ENCODE data around the gene CAB39.
A peak's percentile ranks its signal among the peaks of the same experiment; 100 is the strongest.

Gene CAB39

DNA sequence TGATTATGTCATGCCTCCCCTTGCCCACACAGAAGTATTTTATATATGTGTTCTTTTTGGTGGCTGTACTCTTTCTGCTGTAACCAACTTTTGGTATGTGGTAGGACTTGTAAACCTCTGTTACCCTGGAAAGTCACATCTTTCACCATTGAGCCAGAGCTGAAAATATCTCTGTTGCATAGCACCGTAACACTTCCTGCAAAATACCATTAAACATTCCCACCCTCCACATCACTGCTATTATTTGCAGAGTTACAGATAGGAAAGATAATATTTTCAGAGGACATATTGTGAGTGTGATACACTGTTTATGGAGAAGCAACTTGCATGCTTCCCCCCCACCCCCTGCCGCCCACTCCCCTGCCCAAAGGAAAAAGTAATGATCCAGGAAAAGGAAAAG, 44.8 kb downstream of the CAB39 start:
- ATAC-seq (peak; percentile 14), DNase-seq (no peak)

DNA sequence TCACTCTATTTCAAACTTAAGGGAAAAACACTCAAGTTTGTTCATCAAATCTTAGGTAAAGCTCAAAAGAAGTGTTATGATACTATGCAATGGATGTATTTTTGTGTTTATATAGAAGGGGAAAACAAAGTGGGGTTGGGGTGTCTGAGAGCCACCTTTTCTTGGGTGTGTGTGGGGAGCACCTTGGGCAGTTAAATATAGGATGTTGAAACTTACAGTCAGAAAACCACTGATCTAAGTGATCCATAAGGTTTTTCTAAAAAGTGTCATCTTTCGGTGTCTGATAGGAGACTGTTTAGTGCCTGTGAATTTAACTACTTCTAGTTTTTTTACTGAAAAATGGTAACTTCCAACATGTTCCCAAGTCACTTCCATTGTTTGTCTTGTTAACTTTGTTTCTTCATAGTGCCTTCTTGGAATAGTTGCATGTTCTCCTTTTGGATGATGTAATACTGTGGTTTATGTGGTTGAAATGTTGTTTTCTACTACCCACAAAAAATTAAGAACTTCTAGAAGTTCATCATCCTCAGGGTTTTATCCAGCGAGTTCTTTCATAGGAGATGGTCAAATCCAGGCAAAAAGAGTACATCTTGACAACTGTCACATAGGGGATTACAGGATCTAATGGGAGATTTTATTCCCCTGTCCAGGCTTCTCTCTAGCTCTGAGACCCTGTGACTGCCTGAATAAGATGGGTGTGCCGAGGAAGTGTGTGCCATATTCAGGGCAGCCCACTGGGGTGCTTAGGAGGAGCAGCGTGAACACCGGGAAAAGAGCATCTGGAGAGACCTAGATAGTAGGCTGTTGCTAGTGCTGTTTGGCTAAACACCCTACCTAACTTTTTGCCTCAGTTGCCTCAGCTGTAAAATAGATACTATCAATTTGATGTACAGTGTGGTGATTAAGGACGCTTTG, 46.2 kb downstream of the CAB39 start:
- no peak for ATAC-seq
- DNase-seq, result no peak

DNA sequence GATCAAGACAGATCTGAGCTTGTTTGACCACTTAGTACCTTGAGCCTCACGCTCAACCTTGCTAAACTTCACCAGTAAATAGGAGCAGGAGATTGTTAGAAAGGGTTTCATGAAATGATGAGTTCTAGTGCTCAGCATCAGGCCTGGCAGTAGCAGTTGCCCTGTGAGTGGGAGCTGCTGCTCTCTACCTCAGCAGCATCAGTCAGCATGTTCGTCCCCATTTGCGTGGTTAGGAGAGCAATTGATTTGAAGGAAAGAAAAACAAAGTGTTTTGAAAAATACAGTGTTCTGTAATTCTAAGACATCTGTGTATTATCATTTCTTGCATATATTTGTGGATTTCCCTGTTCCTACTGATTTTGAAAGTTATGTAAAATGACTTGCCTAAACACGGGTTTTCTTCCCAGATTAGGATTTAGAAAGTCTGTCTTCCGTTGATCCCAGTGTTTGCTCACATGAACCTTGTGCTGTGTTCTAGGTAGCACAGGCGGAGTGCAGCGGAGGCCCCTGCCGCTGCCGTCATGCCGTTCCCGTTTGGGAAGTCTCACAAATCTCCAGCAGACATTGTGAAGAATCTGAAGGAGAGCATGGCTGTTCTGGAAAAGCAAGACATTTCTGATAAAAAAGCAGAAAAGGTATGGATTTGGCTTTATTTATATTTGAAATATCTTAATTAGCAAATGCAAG, 47.0 kb downstream of the CAB39 start:
- ATAC-seq (no peak), DNase-seq (no peak)

DNA sequence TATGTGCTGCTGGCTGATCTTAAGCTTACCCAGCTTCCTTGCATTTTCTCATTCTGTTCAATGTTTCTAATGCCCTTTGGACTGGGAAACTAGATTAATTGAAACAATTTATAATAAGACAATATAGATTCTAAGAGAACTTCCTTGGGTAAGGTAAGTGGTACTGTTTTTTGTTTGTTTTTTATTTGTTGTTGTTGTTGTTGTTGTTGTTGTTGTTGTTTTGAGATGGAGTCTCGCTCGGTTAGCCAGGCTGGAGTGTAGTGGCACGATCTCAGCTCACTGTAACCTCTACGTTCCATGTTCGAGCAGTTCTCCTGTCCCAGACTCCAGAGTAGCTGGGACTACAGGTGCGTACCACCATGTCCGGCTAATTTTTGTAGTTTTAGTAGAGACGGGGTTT, 49.1 kb downstream of the CAB39 start:
- DNase-seq, result no peak

DNA sequence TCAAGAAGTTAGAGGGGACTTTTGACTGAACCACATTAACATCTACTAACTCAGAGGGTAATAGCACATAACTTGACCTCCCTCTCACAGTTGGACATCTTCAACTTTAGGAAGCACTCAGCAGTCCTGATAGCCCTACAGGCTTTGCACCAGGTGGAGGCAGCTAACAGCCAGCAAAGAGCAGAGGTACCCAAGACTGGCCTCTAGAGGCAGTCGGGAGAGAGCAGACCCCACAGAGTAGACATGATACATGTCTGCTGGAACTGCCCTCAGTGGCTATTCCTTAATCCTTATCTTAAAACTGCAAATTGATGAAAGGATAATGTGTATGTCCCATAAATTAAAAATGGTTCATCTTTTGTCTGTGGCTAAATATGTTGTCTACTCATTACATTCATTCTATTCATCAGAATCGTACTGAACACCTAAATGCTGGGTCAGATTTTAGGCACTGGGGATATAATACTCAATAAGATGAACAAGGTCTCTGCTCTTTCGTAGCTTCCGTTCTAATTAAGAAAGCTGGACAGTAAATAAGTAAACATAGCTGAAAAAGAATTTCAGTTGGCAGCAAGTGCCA, 49.8 kb downstream of the CAB39 start:
- peak; percentile 39 for DNase-seq
- peak; percentile 80 for ATAC-seq

More for the DNA sequence above, 49.1 kb downstream of the CAB39 start:
- no peak for ATAC-seq

DNA sequence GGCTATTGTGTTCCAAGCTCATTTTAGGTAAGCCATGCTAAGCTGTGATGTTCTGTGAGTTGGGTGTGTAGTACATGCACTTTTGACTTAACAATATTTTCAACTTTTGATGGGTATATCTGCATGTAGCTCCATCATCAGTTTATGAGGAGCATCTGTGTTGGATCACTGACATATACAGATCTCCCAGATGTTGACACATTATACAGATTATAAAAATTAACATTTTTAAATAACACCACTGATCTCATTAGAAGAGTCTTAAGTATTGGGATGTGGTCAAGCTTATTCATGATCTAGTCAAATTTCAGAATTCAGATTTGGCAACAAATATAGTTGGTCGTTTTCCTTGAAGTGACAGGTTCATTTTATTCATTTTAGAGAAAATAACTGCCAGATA, 51.7 kb downstream of the CAB39 start:
- DNase-seq (no peak), ATAC-seq (no peak)

DNA sequence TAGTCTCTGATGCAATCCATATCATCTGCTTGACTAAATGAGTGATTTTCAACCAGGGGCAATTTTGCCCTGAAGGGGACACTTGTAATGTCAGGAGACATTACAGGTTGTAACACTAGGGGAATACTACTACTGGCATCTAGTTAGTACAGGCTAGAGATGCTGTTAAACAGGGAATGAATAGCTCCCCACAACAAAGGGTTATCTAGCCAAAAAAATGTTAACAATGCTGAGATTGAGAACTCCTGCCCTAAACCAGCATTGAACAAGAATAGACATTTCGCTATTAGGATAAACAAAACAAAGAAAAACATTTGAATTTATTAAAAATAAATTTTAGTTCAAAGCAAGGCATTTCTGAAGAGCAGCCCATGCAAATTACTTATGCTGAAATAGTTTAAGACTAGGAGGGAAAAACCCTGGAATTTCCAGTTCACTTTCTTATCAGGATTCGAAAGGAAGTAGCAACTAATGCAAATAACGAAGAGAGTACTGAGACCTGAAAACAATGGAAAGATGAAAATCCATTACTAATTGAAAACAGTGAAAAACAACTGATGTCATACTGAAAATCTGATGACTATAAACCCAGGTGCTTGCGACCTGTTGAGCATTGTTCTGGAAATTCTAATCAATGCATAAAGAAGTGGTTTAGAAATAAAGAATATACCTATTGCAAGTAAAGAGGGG, 53.1 kb downstream of the CAB39 start:
- no peak for DNase-seq
- peak; percentile 48 for ATAC-seq

DNA sequence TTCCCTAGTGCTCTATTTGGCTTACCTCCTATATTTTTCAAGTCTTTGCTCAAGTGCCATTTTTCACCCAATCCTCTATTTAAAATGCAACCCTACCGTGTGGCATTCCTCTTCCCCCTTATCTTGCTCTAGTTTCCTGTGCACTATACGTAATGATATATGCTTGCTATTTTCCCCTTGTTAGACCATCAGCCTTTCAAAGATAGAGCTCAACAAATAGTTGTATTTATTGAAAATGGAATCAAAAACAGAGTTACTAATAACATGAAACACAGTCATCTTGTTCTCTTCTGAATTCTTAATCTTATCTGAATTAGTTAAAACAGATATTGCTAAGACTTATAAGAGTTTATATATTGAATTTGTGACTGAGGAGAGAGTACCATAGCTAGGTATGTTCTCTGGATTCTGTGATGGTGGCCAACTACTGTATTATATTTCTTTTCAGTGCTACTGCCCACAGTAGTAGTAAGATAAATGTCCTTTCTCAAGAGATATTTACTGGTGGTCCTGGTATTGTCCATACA, 55.3 kb downstream of the CAB39 start:
- DNase-seq (no peak), ATAC-seq (no peak)

DNA sequence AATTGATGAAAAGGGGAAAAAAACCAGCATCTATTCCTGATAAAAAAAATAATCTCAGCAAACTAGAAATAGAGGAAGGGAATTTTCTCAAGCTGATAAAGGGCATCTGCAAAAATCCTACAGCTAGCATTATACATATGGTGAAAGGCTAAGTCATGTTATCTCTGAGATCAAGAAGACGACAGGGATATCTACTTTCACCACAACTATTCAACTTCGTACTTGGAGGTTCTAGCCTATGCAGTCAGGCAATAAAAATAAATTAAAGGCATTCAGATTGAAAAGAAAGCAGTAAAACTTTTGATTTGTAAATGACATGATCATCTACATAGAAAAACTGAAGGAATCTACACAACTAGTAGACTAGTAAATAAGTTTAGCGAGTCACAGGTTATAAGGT, 58.2 kb downstream of the CAB39 start:
- DNase-seq (no peak), ATAC-seq (no peak)

DNA sequence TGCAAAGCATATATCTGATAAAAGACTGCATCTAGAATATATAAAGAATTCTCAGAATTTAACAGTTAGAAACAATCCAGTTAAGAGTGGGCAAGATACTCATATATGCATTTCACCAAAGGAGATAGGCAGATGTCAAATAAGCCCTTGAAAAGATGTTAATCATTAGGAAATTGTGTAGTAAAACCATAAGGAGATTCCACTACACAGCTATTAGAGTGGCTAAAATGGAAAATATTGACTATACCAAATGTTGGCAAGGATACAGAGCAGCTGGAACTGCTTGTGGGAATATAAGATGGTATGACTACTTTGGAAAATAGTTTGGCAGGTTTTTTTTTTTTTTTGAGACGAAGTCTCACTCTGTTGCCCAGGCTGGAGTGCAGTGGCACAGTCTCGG, 59.5 kb downstream of the CAB39 start:
- DNase-seq (no peak), ATAC-seq (no peak)

DNA sequence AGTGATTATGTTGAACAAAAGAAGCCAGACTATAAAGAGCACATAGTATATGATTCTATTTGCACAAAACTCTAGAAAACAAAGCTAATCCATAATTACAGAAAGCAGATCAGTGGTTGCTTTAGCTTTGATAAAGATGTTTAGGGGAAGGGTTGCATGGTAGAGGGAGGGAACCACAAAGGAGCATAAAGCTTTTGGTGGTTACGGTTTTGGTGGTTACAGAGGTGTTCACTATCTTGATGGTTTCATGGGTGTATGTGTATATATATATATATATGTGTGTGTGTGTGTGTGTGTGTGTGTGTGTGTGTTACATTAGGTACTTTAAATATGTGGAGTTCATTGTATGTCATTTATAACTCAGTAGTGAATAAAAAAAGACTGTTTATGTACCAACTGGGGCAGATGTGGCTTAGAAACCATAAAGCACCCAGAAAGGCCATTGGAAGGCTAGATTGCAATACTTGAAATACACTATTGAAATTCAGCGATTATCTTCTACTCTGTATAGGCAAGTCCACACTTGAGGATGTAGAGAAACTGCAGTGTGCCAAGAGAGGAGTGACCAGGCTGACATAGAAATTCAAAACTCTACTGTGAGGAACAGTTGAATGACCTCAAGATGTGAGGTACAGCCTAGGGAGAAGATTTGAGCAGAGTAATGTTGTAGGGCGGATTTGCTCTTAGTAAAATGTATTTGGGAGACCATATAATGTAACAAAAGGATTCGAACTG, 60.6 kb downstream of the CAB39 start:
- DNase-seq (no peak), ATAC-seq (no peak)

DNA sequence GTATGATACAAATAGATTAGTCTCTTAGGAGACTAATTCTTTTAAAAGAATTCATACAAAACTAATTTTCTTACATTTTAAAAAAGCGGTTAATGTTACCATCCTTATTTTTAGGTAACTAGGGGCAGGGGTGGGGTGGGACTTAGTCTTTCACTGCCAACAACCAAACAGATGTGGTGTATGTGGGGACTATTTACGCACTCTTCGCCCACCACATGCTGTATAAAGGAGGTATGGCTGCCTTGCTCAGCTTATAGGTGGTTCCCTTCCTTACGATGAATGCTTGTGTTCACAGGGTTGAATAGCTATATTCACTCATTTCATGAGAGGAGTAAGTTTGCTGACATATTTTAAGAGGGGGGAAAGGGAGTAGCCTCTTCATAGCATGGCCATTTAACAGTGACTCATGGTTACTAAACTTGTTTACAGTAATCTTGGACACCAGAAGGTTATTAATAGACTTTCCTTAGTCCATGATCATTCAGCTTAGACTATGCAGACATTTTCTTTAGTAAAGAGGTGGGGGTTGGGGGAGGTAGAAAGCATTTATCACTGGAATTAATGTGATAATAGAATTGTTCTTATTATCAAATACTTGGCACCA, 61.8 kb downstream of the CAB39 start:
- DNase-seq (no peak), ATAC-seq (no peak)

DNA sequence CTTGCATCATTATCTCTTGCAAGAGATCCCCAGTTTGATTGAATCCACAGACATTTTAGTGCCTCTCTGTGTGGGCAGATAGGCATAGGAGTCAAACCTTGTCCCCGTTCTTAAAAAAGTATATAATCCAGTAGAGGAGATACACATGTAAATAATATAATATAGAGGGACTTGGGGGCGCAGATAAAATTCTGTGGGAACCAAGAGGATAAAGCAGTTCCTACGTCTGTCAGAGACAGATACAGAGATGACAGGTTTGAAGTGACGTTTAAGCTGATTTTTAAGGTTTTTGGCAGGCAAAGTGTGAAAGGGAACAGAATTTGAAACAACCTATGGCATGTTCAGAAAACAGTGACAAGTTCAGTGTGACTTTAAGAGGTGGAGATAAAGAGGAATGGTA, 63.1 kb downstream of the CAB39 start:
- DNase-seq (no peak), ATAC-seq (no peak)

DNA sequence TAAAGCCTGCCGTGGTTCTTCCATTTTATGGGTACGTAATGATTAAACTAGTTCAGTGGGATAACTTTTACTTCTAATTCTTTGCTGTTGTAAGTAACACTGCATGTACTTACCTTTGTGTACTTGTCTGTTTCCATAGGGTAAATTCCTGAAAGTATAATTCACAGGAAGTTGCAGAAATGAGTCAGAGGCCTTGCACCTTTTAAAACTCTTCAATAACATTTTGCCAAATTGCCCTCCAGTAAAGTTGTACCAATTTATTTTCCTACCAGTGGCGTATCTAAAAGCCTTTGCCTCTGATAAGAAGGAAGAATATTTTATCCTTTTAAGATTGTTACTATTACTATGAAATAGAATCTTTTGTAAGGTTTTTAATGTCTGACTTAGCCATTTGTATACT, 65.1 kb downstream of the CAB39 start:
- no peak for ATAC-seq
- DNase-seq, result no peak

DNA sequence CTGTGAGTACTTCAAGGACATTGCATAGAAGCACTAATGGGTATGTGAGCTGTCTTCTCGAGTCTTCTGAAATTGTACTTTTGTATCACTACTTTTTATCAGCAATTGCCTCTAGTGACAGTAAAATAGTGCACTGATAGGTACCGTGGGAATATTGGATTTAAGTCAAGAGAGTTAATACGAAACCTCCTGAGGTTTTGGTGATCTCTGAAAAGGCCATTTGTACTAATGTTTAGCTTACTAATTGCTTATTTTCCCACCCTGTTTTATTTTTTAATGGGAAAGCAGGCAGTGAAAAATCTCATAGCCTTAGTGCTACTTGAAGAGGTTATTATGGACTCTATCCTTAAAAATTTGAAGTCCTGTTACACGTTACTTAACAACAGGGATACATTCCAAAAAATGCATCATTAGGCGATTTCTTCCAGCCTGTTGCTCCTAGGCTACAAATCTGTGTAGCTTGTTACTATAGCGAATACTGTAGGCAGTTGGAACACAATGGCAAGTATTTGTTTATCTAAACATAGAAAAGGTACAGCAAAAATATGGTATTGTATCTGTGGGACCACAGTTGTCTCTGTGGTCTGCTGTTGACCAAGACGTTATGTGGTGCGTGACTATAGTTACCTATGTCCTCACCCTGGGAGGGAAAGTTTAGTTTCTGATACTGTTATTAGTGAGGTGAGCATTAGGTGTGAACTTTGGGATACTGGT, 65.9 kb downstream of the CAB39 start:
- ATAC-seq, result no peak

DNA sequence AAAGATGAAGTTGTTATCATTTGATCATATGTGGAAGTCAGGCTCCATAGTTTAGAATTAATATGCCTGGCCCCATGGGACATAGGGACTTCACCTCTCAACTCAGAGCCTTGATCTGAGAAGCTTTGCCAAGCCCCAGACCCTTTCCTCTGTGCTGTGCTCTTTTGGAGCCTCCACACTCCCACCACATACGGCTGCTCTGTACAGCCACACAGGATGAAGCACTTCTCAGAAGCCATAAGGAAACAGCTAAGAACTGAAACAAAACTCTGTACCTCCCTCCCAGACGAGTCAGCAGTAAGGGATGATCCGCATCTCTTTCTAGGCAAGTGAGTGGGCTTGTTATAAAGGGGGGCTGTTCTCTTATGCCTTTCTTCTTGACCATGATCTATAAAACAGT, 66.5 kb downstream of the CAB39 start:
- ATAC-seq (peak; percentile 71), DNase-seq (no peak)

More for the DNA sequence above, 65.9 kb downstream of the CAB39 start:
- DNase-seq, result no peak

DNA sequence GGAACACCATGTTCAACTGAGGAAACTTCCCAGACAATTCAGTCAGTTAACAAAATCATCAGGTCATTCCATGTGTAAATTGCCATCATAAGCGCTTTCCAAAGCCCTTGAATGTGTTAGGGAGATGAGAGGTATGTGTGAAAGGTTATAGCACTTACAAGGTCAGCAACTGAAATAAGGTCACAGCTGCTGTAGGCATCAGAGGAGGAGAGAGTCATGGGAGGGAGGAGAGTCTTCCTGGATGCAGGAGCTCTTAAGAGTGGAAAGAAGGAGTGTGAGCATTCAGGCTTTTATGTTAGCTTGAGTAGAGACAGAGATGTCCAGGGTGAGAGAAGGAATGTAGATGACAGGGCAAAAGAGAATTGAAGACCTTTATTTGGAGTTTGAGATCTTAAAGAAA, 67.0 kb downstream of the CAB39 start:
- DNase-seq (no peak), ATAC-seq (no peak)

DNA sequence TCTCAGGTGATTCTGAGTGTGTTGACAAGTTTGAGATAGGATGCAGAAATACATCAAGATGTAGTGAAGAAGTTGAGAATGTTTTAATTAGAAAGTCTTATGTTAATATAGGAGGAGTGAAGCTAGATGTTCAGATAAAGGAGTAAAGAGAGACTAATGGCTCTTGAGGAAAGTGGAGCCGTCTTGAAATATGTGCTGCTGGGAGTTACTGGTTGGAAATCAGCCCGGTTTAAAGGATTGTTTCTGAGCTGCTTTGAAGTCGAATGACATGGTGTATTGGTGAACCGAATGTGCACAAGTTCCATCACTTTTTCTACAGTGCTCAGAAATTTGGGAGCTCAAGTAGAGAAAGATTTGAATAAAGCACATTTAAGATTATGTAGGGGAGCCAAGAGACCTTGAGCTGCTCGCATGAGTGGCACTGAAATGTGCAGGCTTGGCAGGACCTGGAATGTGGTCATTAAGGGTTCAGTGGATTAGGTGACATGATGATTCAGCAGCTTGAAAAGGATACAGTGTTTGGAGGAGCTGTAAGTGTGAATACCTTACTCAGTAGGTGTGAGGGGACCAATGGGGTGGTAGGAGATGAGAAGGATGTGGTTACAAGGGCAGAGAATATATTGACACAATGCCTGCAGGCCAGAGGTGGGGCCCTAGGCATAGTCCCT, 68.6 kb downstream of the CAB39 start:
- ATAC-seq, result peak; percentile 89
- peak; percentile 18 for DNase-seq

DNA sequence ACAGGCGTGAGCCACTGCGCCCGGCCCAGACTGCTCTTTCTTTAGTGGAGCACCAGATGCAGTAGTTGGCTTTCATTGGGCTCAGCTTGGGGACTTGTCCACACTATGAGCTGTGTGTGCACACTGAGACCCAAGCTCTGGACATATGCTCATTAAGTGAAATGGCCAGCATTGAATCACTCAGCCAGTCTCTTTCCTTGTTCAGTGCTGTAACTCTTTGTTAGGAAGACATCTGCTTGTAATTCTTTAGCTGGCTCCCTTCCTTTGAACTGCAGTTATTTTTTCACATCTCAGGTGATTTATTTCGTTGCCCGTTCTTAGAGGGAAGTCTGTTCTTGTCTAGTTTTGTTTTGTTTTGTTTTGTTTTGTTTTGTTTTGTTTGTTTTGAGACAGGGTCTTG, 70.5 kb downstream of the CAB39 start:
- no peak for DNase-seq
- no peak for ATAC-seq

DNA sequence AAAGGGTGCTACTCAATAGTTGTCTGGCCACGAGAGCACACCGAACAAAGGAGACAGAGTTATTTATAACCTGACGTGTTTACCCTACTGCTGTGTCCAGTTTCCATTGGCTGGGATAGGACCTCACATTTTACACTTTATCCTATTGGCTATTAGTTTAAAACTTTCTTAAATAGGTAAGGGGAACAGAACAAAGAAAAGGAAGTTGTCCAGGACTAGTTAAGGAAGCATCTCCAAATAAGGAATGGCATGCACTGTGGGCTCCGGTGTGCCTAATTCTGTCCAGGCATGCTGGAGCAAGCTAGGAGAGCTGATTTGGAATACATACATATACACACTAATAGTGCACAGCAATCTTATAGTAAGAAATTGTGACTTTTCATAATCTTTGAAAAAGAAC, 72.2 kb downstream of the CAB39 start:
- DNase-seq, result no peak
- ATAC-seq, result no peak
